Type B pancreatic cell (in vitro differentiated cells): ENCODE measurements around the gene PEX1. TPM values are rescaled to one million over a fixed set of nuclear protein-coding genes. Genes with fewer than 3 reads are reported as not detected.

Experiments used
- DNase-seq: peaks from one replicate; pipeline ENCODE4 v3.0.0; 2021; ENCODE audit warnings: mixed read lengths; ENCODE audit not compliant: unreplicated experiment; ENCODE audit errors: extremely low spot score
- H3K27ac Mint-ChIP-seq: 2 replicates; pipeline ENCODE4 v1.8.0; 2021; ENCODE audit warnings: mild to moderate bottlenecking, mixed read lengths
- H3K27me3 Mint-ChIP-seq: 2 replicates; pipeline ENCODE4 v1.8.0; 2021; ENCODE audit warnings: mixed read lengths
- H3K36me3 Mint-ChIP-seq: 2 replicates; pipeline ENCODE4 v1.8.0; 2021; ENCODE audit warnings: mixed read lengths
- H3K4me1 Mint-ChIP-seq: one replicate; pipeline ENCODE4 v1.8.0; 2021; ENCODE audit warnings: mixed read lengths; ENCODE audit not compliant: unreplicated experiment
- H3K4me3 Mint-ChIP-seq: 2 replicates; pipeline ENCODE4 v1.8.0; 2021; ENCODE audit warnings: mild to moderate bottlenecking, mixed read lengths
- H3K9me3 Mint-ChIP-seq: 2 replicates; pipeline ENCODE4 v1.8.0; 2021; ENCODE audit warnings: mixed read lengths
- total RNA-seq: library from RNA; stranded (reverse); gene quantifications from 2 replicates; pipeline ENCODE4 v1.2.1, GENCODE V29; 2021; ENCODE audit warnings: low replicate concordance
- TF ChIP-seq, protein P1 (sequence below): fragments of 200-600 bp; sonication (generic); conservative IDR thresholded peaks from 2 replicates; pipeline ENCODE4 v1.5.0; 2021; ENCODE audit warnings: antibody characterized with exemption, mild to moderate bottlenecking

The PEX1 gene
- total RNA-seq, 1 donor from 2014 or later: 22.2 TPM

DNA sequence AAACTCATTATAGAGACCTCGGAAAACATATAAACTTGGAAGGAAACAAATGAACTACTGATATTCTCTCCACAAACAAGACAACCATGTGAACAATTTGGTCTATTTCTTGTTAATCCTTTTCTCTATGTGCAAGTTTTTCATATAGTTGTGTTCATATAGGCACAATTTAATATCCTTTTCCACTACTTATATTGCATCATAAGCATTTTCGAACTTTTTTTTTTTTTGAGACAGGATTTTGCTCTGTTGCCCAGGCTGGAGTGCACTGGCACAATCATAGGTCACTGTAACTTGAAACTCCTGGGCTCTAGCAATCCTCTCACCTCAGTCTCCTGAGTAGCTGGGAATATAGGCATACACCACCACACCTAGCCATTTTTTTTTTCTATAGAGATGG lies 5.2 kb downstream of the PEX1 start:
- Mint-ChIP-seq H3K36me3 (peaks cover 4% of the 10 kb centered on the region), H3K4me3 (no peak overlapping the region), H3K27ac (no peak overlapping the region), H3K27me3 (no peaks in the 10 kb centered on the region), H3K9me3 (no peaks in the 10 kb centered on the region), H3K4me1 (peaks cover 16% of the 10 kb centered on the region)
- TF ChIP-seq, protein P1, sequence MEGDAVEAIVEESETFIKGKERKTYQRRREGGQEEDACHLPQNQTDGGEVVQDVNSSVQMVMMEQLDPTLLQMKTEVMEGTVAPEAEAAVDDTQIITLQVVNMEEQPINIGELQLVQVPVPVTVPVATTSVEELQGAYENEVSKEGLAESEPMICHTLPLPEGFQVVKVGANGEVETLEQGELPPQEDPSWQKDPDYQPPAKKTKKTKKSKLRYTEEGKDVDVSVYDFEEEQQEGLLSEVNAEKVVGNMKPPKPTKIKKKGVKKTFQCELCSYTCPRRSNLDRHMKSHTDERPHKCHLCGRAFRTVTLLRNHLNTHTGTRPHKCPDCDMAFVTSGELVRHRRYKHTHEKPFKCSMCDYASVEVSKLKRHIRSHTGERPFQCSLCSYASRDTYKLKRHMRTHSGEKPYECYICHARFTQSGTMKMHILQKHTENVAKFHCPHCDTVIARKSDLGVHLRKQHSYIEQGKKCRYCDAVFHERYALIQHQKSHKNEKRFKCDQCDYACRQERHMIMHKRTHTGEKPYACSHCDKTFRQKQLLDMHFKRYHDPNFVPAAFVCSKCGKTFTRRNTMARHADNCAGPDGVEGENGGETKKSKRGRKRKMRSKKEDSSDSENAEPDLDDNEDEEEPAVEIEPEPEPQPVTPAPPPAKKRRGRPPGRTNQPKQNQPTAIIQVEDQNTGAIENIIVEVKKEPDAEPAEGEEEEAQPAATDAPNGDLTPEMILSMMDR: no peak
- DNase-seq: no peak

DNA sequence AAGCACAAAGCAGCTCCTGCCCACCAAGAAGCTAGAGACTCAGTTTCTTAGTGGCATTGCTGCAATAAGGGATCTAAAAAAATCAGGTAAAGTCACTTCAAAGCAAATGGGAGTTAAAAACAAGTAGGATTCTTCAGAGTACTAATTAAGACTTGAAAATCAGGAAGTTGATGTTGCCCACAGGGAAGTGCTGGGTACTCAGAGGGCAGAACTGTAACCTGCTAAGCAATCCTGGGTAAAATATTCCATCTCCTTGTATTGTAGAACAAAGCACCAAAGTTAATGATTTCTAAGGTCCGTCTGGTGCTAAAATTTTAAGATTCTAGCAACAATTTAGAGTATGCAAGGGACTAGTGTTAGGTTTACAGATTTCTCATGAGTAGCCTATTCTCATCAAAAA lies 8.3 kb downstream of the PEX1 start:
- no peak for DNase-seq
- Mint-ChIP-seq H3K9me3 (no peaks in the 10 kb centered on the region), H3K4me1 (no peaks in the 10 kb centered on the region), H3K27ac (no peak overlapping the region), H3K4me3 (no peak overlapping the region), H3K27me3 (no peaks in the 10 kb centered on the region), H3K36me3 (peaks cover 15% of the 10 kb centered on the region)
- TF ChIP-seq, protein P1: no peak

DNA sequence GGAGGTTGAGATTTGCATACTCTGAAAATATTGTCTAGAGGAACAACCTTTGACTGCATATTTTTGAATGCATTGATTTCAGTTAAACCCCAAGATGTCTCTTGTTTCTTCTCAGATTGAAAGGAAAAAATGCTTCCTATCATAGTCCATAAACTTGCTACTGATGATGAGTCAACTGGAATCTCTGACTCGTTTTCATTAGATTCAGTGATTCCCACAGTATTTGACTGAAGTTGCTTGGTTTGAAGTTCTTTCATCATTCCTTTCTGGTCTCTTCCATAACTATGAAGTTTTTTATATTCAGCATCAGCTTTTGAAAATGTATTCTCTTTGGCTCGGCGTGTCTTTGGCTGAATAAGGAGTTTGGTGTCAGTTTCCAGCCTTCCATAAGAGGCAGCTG lies 10.7 kb downstream of the PEX1 start:
- Mint-ChIP-seq H3K9me3 (no peaks in the 10 kb centered on the region), H3K4me3 (no peak overlapping the region), H3K36me3 (peaks cover 21% of the 10 kb centered on the region), H3K4me1 (no peaks in the 10 kb centered on the region), H3K27me3 (no peaks in the 10 kb centered on the region), H3K27ac (no peak overlapping the region)
- TF ChIP-seq, protein P1: no peak
- no peak for DNase-seq

DNA sequence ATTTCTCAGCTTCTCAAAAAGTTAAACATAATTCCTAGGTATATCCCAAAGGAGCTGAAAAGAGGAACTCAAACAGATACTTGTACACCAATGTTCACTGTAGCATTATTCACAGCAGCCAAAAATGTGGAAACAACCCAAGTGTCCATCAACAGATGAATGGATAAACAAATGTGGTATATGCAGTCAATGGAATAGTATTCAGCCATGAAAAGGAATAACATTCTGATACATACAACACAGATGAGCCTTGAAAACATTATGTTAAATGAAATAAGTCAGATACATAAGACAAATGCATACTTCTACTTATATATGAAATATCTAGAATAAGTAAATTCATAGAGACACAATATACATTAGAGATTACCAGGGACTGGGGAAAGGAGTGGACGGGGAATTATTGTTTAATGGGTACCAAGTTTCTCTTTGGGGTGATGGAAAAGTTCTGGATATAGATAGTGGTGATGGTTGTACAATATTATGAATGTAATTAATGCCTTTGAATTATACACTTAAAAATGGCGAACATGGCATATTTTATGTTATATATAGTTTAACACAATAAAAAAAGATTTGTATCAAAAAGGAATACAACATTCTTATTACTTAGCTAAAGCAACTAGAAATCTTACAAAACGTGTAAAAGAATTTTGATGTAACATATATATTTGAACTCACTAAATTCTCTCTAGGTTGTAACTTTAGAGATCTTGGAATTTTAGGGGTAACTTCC lies 15.0 kb downstream of the PEX1 start:
- no peak overlapping the region for H3K4me3 Mint-ChIP-seq
- no peak overlapping the region for H3K27ac Mint-ChIP-seq
- H3K27me3 Mint-ChIP-seq: no peaks in the 10 kb centered on the region
- no peak for DNase-seq
- peaks cover 18% of the 10 kb centered on the region for H3K36me3 Mint-ChIP-seq
- H3K9me3 Mint-ChIP-seq: no peaks in the 10 kb centered on the region
- TF ChIP-seq, protein P1: no peak
- no peaks in the 10 kb centered on the region for H3K4me1 Mint-ChIP-seq

DNA sequence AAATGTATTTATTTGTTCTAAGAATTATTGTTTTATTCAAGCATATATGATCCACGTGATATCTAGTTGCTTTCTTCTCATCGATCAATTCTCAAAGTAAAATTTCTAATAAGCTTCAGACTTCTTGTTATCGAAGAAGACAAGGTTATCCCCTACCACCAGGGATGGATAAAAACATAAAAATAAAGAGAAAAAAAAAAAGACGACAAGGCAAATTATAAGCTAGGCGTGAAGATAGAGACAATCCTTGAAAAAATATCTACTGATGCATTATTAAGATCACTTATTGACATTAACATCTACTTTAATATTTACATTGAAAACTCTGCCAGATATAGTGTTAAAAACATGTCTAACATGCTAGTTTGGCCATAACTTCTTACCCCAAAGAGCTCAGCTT lies 19.4 kb downstream of the PEX1 start:
- H3K4me1 Mint-ChIP-seq: no peaks in the 10 kb centered on the region
- H3K36me3 Mint-ChIP-seq: peaks cover 23% of the 10 kb centered on the region

More for the DNA sequence above, 19.4 kb downstream of the PEX1 start:
- TF ChIP-seq, protein P1: no peak
- Mint-ChIP-seq H3K4me3 (no peak overlapping the region), H3K9me3 (no peaks in the 10 kb centered on the region), H3K27me3 (no peaks in the 10 kb centered on the region), H3K27ac (no peak overlapping the region)
- DNase-seq: no peak
